Fibroblast of lung (primary cell): Measurements from ENCODE around the gene ACOT7. TPM values are rescaled to one million over a fixed set of nuclear protein-coding genes. Genes with fewer than 3 reads are reported as not detected.

Experiments used
- DNase-seq, 2 donors: peaks; one replicate each; pipeline versions ENCODE4 v3.0.0 to v3.0.0-alpha.2; 2010; ENCODE audit warnings: low read depth in 2 of 2
- H2AFZ ChIP-seq: 2 replicates; pipeline ENCODE4 v1.5.1; 2012; ENCODE audit warnings: low read length, control low read depth, inconsistent platforms
- H3K27ac ChIP-seq: 2 replicates; pipeline ENCODE4 v1.5.1; 2011; ENCODE audit warnings: low read length, control low read depth; ENCODE audit not compliant: insufficient read depth
- H3K27me3 ChIP-seq: 2 replicates; pipeline ENCODE4 v1.5.1; 2011; ENCODE audit warnings: mild to moderate bottlenecking, low read length; ENCODE audit not compliant: control insufficient read depth, insufficient read depth
- H3K36me3 ChIP-seq: 2 replicates; pipeline ENCODE4 v1.5.1; 2011; ENCODE audit warnings: low read length; ENCODE audit not compliant: control insufficient read depth, insufficient read depth
- H3K4me1 ChIP-seq: 2 replicates; pipeline ENCODE4 v1.5.1; 2011; ENCODE audit warnings: low read length; ENCODE audit not compliant: control insufficient read depth, insufficient read depth; ENCODE audit errors: extremely low read depth
- H3K4me2 ChIP-seq: 2 replicates; pipeline ENCODE4 v1.5.1; 2011; ENCODE audit warnings: low read length, control low read depth; ENCODE audit not compliant: insufficient read depth; ENCODE audit errors: extremely low read depth
- H3K4me3 ChIP-seq, 4 experiments: fragments of 200-600 bp in 1 of 4; sonication (generic) in 1 of 4; replicated peaks in 1 of 4; 2 replicates each; pipeline ENCODE4 v1.5.1; 2011 to 2016; ENCODE audit warnings: low read length in 4 of 4, low read depth in 3 of 4, mild to moderate bottlenecking in 3 of 4, control low read depth in 2 of 4, inconsistent platforms in 1 of 4, mixed read lengths in 1 of 4; ENCODE audit not compliant: insufficient read depth in 1 of 4; ENCODE audit errors: control extremely low read depth in 1 of 4
- H3K79me2 ChIP-seq: 2 replicates; pipeline ENCODE4 v1.5.1; 2012; ENCODE audit warnings: mild to moderate bottlenecking, low read length, inconsistent platforms; ENCODE audit not compliant: control insufficient read depth, insufficient read depth
- H3K9ac ChIP-seq: 2 replicates; pipeline ENCODE4 v1.5.1; 2011; ENCODE audit warnings: mild to moderate bottlenecking, low read length, control low read depth; ENCODE audit not compliant: insufficient read depth
- H3K9me3 ChIP-seq: 2 replicates; pipeline ENCODE4 v1.5.1; 2012; ENCODE audit warnings: low read depth, low read length; ENCODE audit not compliant: control insufficient read depth, insufficient read depth
- H4K20me1 ChIP-seq: 2 replicates; pipeline ENCODE4 v1.5.1; 2011; ENCODE audit warnings: low read length; ENCODE audit not compliant: control insufficient read depth, insufficient read depth; ENCODE audit errors: extremely low read depth
- CTCF ChIP-seq, 2 donors: IDR thresholded peaks in 1 of 2; conservative IDR thresholded peaks in 1 of 2; 1 replicate in 1 of 2; 2 replicates in 1 of 2; pipeline ENCODE4 v1.5.1; 2011 to 2012; ENCODE audit warnings: low read length in 2 of 2, control low read depth in 1 of 2, inconsistent platforms in 1 of 2, low read depth in 1 of 2, mild to moderate bottlenecking in 1 of 2
- EZH2 ChIP-seq: IDR thresholded peaks from 2 replicates; pipeline ENCODE4 v1.5.1; 2012; ENCODE audit warnings: low read length, control low read depth, mild to moderate bottlenecking; ENCODE audit errors: missing control alignments
- polyA plus RNA-seq, 2 donors: library from polyadenylated mRNA; depleted of rRNA in 1 of 2; stranded (reverse) in 1 of 2; unstranded in 1 of 2; fragments of >200 nt; gene quantifications; 2 replicates each; pipeline ENCODE4 v1.2.1, GENCODE V29; 2011 to 2012; ENCODE audit warnings: missing spikeins in 1 of 2
- total RNA-seq: library from RNA; depleted of rRNA; stranded (reverse); fragments of >200 nt; gene quantifications from 2 replicates; pipeline ENCODE4 v1.2.1, GENCODE V29; 2014

The ACOT7 gene
- total and polyA plus RNA-seq, 2 donors (not counting 1 experiment from before 2014, with no cell fraction given): 50.7 to 58.0 TPM

- Histone ChIP-seq H3K36me3 (no peaks in the 10 kb centered on the region), H3K27me3 (no peaks in the 10 kb centered on the region), H3K4me2 (no peak overlapping the region), H3K9ac (no peak overlapping the region), H3K27ac (no peak overlapping the region), H3K79me2 (no peaks in the 10 kb centered on the region), H3K9me3 (no peaks in the 10 kb centered on the region), H3K4me1 (no peaks in the 10 kb centered on the region), H2AFZ (no peak overlapping the region), H3K4me3 (no peak overlapping the region), H4K20me1 (no peaks in the 10 kb centered on the region)
- DNase-seq: peak in 1 of 2 donors; percentile 63
- TF ChIP-seq CTCF (conservative IDR thresholded peaks at IDR 0.05 in 1 of 2, IDR thresholded peaks at IDR 0.05 in 1 of 2; ENCODE audit: low read depth in 1 of 2, low read length in 2 of 2) (no peak), EZH2 (no peak)
Measured at GRCh38 chr1:6307099-6307498, 86.5 kb downstream of the ACOT7 start.

GRCh38 chr1:6303397-6304012 lies 90.1 kb downstream of the ACOT7 start:
- no peak overlapping the region for H3K4me2 ChIP-seq
- DNase-seq: peak in 1 of 2 donors; percentile 50
- no peak overlapping the region for H2AFZ ChIP-seq
- no peaks in the 10 kb centered on the region for H3K9me3 ChIP-seq
- no peaks in the 10 kb centered on the region for H3K79me2 ChIP-seq
- no peaks in the 10 kb centered on the region for H3K4me1 ChIP-seq
- H3K4me3 ChIP-seq: no peak overlapping the region
- TF ChIP-seq EZH2: no peak
- no peak for TF ChIP-seq CTCF (conservative IDR thresholded peaks at IDR 0.05 in 1 of 2, IDR thresholded peaks at IDR 0.05 in 1 of 2; ENCODE audit: low read depth in 1 of 2, low read length in 2 of 2)
- H3K27me3 ChIP-seq: no peaks in the 10 kb centered on the region
- no peaks in the 10 kb centered on the region for H3K36me3 ChIP-seq
- H4K20me1 ChIP-seq: no peaks in the 10 kb centered on the region
- H3K27ac ChIP-seq: no peak overlapping the region
- no peak overlapping the region for H3K9ac ChIP-seq

GRCh38 chr1:6302568-6302967 lies 91.0 kb downstream of the ACOT7 start:
- no peaks in the 10 kb centered on the region for H3K9me3 ChIP-seq
- H4K20me1 ChIP-seq: no peaks in the 10 kb centered on the region
- no peaks in the 10 kb centered on the region for H3K36me3 ChIP-seq
- no peak overlapping the region for H2AFZ ChIP-seq
- no peak overlapping the region for H3K4me2 ChIP-seq
- no peaks in the 10 kb centered on the region for H3K79me2 ChIP-seq
- TF ChIP-seq CTCF (conservative IDR thresholded peaks at IDR 0.05 in 1 of 2, IDR thresholded peaks at IDR 0.05 in 1 of 2; ENCODE audit: low read depth in 1 of 2, low read length in 2 of 2): no peak
- TF ChIP-seq EZH2: no peak
- no peak overlapping the region for H3K27ac ChIP-seq
- DNase-seq: no peak
- no peaks in the 10 kb centered on the region for H3K4me1 ChIP-seq
- H3K9ac ChIP-seq: no peak overlapping the region
- H3K27me3 ChIP-seq: no peaks in the 10 kb centered on the region
- H3K4me3 ChIP-seq: no peak overlapping the region
